Stimulated activated CD8-positive, alpha-beta memory T cell treated with anti-CD3 and anti-CD28 coated beads, Interleukin-4, amount 100 ng/mL, for 1 hour (primary cell): ENCODE data around the gene TTLL6.
A peak's percentile ranks its signal among the peaks of the same experiment; 100 is the strongest.
"Not testable (repeated sequence)": the region's sequence is repeated elsewhere in the genome, so short reads cannot be mapped to it uniquely, and the experiment has no call there.

Experiments
- DNase-seq, 2 donors: peaks; one replicate each; pipeline ENCODE4 v3.0.0-alpha.2; 2020; ENCODE audit warnings: low read depth in 2 of 2, low spot score in 1 of 2

TTLL6 gene

DNA sequence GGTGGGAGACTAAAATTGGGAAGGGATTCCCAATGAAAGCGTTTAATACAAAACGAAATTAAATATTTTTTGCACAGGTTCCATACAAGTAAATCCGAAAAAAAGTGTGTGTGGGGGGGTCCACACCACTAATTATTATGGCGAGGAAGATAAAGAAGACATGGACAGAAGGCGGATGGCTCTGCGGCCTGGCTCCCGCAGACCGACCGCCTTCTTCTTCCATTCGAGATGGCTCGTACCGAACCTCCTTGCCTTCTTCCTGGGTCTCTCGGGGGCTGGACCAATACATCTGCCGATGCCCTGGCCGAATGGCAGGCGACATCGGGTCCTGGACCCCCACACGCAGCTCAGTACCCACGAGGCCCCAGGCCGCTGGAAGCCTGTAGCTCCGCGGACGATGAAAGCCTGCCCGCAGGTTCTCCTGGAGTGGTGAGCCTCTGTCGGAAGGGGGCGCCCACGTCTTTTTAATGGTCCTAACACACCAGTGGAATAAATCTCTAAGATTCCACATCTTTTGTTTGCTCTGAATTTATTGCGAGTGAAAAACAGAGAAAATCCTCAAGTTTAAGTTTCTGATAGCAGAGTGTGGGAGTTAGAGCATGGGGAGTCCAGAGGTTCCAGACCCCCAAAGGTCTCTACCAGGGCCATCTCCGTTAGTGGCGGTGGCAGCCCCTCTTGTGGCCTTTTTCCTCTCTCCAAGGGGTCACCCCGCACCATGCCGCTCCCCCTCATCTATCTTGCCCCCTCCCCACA lies 92.6 kb downstream of the TTLL6 start:
- peak; percentile 43 to 63 for DNase-seq

DNA sequence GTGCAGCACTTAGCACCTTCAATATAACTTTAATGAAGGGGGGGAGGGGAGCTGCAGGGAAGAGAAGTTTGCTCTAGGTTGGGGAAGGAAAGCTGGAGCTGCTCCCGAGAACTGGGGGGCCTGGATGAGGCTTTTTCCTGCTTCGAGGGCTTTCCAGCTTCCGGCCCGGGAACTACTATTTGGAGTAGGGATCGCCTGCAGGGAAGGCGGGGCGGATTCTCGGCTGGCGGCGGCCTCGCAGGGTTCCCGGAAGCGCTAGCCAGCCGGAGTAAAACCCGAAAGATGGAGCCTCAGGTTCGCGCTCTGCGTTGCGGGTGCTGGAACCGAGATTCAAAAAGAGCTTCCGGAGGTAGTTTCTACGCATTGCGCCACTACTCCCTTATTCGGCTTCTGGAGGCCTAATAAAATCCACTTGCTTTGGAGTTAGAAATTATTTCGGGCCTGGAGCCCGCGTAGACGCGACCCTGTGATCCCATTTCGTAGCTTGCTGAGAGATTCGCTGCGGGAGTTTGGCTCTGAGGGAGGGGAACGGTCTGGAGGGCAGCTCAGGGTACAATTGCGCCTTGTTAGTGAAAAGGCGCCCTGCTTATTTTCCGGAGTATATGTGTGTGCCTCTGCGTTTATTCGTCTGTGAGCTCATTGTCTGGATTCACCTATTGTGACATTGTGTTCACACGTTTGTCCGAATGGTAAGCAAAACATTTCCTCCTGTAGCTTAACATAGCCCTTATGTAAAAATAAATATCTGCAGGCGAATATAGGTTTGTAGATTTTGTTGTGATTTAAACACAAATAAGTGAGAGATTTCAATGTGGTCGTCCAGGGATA lies 93.4 kb downstream of the TTLL6 start:
- DNase-seq, result no peak

DNA sequence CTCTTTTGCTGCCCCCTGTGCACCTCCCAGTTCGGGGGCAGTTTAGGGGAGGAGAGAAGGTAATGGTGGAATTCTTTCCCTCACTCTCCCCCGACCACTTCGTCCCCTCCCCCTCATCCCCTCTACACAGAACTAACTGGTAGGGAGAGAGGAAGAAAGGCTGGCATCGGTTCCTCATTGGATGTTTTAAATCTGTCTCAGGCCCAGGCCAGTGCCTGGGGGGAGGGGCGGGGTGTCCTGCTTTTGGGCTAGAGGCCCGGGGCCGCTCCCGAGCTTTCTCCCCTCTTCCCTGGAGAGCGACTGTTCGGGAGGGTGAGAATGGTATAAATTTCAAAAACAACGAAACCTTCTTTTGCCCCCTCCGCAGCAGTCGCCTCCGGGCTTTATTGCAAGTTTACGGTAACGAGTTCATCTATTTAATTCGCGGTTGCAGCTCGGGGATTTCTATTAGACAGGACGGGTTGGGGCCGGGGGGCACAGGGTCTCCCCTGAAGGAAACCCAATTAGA lies 94.1 kb downstream of the TTLL6 start, which contains the start of gene PRAC2:
Gene PRAC2, plus strand, starts transcription at position 271 of the 508 bp plus-strand sequence. CDS start 1,226 bp downstream, outside the sequence.
- no peak for DNase-seq

DNA sequence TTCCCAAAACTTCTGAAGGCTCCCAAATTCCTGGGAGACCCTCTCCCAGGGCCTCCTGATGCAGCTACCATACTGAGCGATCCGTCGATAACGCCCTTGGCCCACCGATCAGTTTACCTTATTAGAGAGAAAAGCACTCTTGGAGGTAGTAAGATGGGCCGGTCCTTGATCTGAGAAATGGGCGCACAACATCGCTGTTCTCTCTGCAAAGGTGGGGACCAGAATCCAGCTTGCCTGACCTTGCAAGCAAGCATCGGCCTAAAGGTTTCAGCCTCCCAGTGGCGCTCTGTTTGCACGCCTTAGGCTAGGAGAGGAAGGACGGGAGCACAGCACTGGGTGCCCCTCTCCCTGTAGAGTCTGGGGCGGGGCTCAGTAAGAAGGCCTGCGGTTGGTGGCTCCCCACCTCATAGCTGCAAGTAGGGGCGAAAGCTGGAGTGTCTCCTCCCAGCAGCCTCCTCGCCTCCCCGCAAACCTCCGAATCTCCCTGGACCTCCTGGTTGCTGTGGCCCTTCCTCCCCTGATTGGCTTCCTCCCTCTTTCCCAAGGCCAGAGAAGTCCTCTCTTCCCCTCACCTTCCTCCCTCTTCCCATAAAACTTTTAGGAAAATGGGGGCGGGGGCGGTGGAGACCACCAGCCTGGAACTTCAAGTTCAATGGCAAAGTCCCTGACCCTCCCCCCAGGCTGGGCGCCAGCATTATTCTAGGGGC lies 94.7 kb downstream of the TTLL6 start, which contains the start of gene PRAC1:
Gene PRAC1, minus strand, starts transcription at position 318 of the 707 bp plus-strand sequence. Its CDS starts 126 bp downstream, at position 192.
- no peak for DNase-seq

DNA sequence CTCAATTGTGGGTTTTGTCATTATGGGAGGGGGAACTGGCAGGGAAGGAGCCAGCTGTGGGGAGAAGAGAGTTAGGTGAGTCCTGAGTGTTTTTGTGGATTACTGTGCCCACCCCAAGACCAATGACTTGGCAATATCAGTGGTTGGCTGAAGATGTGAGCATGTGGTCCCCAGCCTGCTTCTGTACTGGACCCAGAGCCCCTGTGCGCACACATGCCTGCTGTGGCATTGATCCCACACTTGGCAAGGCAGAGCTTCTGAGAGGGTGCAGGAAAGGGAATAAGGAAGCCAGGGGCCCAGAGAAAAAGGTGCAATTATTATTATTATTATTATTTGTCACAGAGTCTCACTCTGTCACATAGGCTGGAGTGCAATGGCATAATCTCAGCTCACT lies 96.0 kb downstream of the TTLL6 start:
- no peak for DNase-seq

DNA sequence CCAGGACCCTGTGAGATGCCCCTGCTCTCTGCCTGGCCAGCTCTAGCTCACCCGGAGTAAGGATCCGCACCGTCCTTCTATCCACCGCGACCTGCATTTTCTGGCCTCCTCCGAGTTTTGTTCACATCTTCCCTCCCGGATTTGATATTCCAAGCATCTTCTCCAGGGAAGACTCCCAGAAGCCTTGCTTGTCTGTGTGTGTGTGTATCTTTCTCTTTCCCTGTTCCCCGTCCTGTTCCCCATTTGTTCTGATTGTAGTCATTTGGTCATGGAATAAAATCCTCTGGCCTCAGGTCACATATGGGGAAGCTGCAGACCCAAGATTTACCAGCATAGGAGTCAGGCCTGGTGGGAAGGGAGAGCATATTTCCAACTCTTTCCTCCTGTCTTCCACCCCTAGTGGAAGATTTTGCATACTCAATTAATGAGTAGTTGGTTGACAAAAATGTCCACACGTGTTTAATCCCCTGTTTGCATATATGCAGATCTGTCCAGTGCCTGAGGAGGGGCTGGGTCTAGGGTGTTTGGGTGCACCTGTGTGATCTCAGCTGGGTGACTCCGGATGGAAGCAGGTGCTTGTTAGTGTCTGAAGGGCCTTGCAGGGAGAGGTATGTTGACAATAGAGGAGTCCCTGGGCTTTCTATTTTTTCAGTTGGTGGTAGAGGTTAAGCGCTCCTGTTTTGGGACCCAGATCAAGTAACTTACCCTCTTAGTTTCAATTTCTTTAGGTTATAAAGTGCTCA lies 96.6 kb downstream of the TTLL6 start:
- DNase-seq, result no peak

DNA sequence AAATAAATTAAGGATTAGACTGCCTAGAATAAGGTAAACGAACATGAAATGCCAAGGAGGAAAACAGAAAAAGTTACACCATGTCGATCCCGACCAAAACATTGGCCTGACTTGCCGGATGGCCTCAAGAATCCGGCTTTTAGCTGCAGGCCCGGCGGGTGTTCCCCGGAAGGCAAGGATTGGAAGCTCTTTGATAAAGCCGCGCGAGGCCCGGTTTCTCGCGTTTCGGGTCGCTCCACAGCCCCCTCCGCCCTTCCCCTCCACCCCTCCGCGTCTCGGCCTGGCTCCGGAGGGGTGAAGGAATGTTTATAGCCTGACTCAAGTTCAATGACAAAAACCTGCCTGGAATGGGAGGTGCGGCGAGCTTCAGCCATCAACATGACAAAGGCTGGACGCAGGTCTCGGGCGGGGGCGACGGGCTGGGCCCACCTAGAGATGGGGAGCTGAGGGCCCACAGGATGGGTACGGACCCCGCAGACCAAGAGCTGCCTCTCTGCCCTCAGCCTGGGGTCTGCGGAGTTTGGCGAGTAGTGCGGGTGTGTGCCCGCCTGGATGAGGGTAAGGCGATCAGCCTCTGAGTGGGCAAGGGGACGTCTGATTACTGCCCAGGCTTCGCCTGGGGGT lies 97.3 kb downstream of the TTLL6 start:
- no peak for DNase-seq

DNA sequence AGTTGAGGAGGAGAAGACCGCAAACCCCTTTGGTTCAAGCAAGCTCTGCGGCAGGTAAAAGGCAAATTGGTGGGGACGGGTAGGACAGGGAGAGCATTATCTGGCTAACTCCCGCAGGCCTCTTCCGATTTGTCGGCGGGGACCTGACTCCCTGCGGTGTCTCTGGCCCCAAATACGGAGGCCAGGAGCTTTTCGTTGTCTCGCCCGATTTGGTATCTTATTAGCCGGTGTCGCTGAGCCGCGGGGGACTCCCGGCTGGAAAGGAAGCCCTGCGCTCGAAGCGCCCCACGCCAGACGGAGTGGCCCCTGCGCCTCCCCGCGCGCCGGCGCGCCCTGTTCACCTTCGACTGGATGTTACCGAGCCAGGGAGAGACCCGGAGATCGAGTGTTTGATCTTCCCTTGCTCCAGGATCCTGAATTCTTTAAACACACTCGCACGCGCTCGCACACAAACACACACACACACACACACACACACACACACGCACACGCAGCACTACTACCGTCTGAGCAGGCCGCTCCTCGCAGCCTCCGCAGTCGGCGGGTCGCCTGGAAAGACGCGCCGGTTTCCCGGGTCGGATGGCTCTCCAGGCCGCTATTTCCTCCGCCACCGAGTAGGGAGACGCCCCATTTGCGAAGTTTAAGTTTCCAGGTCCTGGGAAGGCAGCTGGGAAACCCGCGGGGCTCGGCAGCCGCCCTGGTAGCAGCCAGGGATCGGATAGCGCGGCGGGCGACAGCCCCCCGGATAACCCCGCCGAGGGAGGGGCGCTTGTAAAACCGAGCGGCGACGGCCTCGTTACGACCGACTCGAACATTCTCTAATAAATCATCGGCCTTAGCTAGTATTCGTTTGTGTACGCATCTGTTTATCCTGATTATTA lies 98.0 kb downstream of the TTLL6 start:
- no peak for DNase-seq

DNA sequence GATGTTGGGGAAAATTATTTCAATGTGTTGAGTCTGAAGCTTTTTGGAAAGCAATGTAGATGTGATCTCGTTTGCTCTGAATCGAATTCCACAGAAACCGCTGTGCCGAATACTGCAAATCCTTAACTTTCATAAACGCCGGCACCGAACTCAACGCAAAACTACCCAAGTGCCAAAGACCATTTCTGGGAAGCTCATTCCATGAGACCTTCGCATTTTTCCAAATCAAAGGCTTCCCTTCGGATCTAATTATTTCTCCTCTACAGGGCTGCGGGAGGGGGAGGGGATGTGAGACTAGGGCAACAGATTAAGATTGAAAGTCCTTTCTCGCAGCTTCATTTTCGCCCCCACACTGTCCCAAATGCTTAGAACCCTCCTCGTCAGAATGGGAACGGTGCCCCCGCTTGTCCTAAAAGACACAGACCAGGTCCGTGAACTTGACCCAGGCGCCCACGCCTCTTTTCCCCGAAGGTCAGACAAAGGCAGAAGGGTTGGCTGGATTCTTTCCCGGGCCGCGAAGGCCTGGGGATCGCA lies 98.7 kb downstream of the TTLL6 start:
- DNase-seq, result no peak

DNA sequence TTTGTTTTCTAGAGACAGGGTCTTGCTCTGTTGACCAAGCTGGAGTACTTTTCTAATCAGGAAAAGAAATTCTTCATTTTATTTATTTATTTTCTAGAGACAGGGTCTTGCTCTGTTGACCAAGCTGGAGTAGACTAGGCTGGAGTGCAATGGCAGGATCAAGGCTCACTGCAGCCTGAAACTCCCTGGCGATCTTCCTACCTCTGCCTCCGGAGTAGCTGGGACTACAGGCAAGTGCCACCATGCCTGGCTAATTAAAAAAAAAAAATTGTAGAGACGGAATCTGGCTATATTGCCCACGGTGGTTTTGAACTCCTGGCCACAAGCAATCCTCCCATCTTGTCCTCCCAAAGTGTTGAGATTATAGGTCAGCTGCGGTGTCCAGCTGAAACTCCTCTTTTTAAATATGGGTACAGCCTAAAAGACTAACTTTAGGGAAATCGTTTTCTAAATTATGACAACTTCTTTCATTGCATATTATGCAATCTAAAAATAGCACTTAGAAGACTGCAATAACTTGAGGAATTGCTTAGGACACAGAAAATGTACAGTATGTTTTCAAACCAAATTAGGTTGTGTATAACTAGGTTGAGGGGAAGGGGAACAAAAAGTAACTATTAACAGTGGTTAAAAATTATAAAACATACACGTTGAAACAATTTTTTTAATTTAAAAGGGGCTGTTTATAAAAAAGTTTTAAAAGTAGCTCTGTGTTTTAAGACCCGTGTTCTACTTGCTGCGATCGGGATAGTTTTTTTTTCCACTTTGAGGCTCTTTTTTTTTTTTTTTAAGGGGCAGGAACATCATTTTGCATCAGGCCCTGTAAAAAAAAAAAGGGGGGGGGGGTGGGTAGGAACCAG lies 99.4 kb downstream of the TTLL6 start:
- no peak for DNase-seq

DNA sequence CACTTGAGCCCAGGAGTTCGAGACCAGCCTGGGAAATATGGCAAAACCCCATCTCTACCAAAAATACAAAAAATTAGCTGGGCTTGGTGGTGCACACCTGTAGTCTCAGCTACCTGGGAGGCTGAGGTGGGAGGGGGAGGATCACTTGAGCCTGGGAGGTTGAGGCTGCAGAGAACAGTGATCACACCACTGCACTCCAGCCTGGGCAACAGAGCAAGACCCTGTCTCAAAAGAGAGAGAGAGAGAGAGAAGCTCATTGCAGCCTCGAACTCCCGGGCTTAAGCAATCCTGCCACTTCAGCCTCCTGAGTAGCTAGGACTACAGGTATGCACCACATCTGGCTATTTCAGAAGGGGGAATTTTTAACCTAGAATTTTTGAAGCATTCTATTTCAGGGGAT lies 100.5 kb downstream of the TTLL6 start:
- DNase-seq, result not testable (repeated sequence)

DNA sequence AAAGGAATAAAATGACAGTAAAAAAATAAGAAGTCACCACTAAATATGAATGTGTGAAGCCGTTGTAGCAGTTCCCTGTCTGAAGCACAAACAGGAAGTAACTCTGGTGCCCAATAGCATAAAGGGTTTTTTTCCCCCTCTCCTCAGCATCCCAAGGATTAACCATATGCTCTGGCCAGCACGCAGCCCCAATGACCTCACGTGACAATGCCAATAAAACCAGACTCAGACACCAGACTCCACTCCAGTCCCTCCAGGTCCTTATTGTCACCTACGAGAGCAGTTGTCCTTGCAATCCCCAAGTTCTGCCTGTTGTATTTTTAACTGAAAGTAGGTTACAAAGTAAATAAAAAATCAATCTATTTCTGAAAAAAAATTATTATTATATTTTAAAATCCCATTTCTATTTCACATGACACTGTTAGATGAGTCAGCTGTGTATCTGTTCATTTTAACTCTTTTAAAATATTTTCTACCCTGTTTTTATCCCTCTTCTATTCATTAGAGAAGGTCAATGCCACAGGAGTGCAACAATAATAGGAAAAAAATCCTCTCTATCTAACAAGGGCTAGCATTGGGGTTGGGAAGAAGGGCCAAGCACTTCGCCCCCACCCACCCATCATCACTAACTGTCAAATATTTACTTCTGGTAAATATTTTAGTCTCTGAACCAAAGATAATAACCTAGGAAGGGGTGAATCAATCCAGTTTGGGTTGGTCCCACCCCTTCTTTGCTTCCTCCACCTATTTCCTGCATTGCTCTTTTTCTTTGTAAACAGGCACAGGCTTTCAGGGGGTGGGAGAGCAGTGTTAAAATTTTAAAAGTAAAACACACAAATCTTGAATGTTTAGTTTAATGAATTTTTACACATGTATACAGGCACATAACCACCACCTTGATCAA lies 101.3 kb downstream of the TTLL6 start:
- DNase-seq, result no peak
